ENCODE measurements around the gene SNAPC2.

DNA sequence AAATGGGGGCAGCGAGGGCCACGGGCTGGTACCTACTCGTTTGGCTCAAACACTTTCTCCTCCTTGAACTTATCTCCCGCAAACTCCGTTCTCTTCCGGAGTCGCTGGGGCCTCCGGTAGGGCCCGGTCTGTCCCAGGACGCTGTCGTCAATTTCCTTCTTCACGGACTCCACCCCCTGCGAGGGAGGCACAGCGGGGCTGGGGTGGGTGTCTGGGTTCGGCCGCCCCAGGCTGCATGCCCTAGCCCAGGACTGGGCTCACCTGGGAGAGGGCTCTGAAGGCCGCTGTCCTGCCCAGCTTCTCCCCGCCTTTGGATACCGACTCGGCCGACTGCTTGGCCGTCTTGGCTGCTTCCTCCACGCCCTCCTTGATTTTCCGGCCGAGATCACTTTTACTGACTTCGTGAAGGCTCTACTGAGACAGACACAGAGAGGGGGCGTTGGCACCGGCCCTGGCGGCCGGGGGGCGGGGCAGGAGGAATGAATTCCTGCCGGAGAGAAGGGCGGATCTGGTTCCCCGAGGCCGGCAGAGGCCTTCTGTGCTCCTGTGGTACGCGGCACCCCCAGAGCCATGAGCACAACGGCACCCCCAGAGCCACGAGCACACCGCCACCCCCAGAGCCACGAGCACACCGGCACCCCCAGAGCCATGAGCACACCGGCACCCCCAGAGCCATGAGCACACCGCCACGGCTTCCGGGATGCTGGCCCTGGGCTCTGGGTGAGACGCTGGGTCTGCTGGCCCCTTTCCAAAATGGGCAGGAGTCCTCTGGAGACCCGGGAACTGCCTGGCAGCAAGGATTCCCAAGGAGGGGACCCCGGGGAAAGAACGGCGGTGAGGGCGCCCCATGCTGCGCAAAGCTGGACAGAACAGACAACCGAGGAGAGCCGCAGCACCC lies 13.9 kb downstream of the SNAPC2 start:
- TF ChIP-seq, protein P1, sequence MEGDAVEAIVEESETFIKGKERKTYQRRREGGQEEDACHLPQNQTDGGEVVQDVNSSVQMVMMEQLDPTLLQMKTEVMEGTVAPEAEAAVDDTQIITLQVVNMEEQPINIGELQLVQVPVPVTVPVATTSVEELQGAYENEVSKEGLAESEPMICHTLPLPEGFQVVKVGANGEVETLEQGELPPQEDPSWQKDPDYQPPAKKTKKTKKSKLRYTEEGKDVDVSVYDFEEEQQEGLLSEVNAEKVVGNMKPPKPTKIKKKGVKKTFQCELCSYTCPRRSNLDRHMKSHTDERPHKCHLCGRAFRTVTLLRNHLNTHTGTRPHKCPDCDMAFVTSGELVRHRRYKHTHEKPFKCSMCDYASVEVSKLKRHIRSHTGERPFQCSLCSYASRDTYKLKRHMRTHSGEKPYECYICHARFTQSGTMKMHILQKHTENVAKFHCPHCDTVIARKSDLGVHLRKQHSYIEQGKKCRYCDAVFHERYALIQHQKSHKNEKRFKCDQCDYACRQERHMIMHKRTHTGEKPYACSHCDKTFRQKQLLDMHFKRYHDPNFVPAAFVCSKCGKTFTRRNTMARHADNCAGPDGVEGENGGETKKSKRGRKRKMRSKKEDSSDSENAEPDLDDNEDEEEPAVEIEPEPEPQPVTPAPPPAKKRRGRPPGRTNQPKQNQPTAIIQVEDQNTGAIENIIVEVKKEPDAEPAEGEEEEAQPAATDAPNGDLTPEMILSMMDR (conservative IDR thresholded peaks at IDR 0.05 in 1 of 2, IDR thresholded peaks at IDR 0.05 in 1 of 2; ENCODE audit: extremely low read depth in 1 of 2, insufficient read depth in 1 of 2, low read depth in 1 of 2, low read length in 2 of 2), result no peak
- TF ChIP-seq EZH2 (IDR thresholded peaks at IDR 0.05; ENCODE audit: borderline replicate concordance, low read length), result no peak
